Prostate gland (tissue), 2 donors: Measurements from ENCODE around the gene HNRNPM. TPM values are rescaled to one million over a fixed set of nuclear protein-coding genes. Genes with fewer than 3 reads are reported as not detected.

Experiments used
- DNase-seq: peaks from one replicate; pipeline ENCODE4 v3.0.0-alpha.2; 2019; ENCODE audit warnings: low spot score
- H3K27ac ChIP-seq, 2 donors: fragments of 200-600 bp; sonication (generic); 2 replicates each; pipeline ENCODE4 v1.5.1; 2017 to 2019
- H3K27me3 ChIP-seq: fragments of 200-600 bp; sonication (generic); replicated peaks from 2 replicates; pipeline ENCODE4 v1.5.1; 2019; ENCODE audit not compliant: insufficient read depth
- H3K36me3 ChIP-seq, 2 donors: fragments of 200-600 bp; sonication (generic); 1 replicate in 1 of 2; 2 replicates in 1 of 2; pipeline versions ENCODE4 v1.5.1 to v1.8.1; 2017 to 2019
- H3K4me1 ChIP-seq: fragments of 200-600 bp; sonication (generic); replicated peaks from 2 replicates; pipeline ENCODE4 v1.5.1; 2019
- H3K4me3 ChIP-seq, 2 donors: fragments of 200-600 bp; sonication (generic); 2 replicates each; pipeline ENCODE4 v1.5.1; 2017 to 2019
- H3K9me3 ChIP-seq: fragments of 200-600 bp; sonication (generic); 2 replicates; pipeline ENCODE4 v1.5.1; 2017
- POLR2A ChIP-seq: fragments of 450-650 bp; IDR thresholded peaks from one replicate; pipeline ENCODE4 v1.6.1; 2016; ENCODE audit warnings: antibody characterized with exemption, mild to moderate bottlenecking
- POLR2AphosphoS5 ChIP-seq: sonication (generic); formaldehyde crosslinking; IDR thresholded peaks from one replicate; pipeline ENCODE4 v1.6.1; 2017; ENCODE audit warnings: antibody characterized with exemption
- WGBS: methylation state at CpG from one replicate; pipeline ENCODE4 v1.1.5; 2018; 5-methylcytosine and 5-hydroxymethylcytosine counted together
- intact Hi-C: fragments of 100-400 bp; cut with DNase I; formaldehyde crosslinking; loops from one replicate; pipeline ENCODE4 v1.14.2; 2022
- total RNA-seq, 2 donors: library from RNA; depleted of rRNA; stranded (reverse); fragments of >200 nt; gene quantifications; one replicate each; pipeline ENCODE4 v1.1.0, GENCODE V29; 2016
- TF ChIP-seq, protein P1 (sequence below), 4 experiments: fragments of 200-600 bp in 2 of 4; fragments of 450-650 bp in 2 of 4; sonication (generic) in 2 of 4; IDR thresholded peaks; 1 replicate in 3 of 4; 2 replicates in 1 of 4; pipeline ENCODE4 v1.5.1; 2016 to 2019; ENCODE audit warnings: antibody characterized with exemption in 4 of 4, mild to moderate bottlenecking in 2 of 4, moderate library complexity in 2 of 4

The HNRNPM gene
- total RNA-seq, 2 donors from 2014 or later, result 111 to 147 TPM

DNA sequence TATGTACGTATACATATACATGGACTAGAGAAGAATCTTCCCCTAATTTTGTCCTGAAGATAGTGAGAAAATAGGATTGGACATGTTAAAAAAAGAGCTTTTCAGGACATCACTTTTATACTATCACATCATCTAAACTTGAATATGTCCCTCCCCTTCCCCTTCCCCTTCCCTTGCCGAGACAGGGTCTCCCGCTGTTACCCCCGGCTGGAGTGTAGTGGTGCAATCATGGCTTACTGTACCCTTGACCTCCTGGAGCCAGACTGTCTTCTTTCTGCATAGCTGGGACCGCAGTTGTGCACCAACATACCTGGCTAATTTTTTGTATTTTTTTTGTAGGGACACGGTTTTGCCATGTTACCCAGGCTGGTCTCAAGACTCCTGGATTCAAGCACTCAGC, 6.6 kb downstream of the HNRNPM start:
- no peaks in the 10 kb centered on the region for H3K27me3 ChIP-seq
- H3K4me3 ChIP-seq, result no peak overlapping the region
- H3K4me1 ChIP-seq, result peaks cover 49% of the 10 kb centered on the region
- H3K9me3 ChIP-seq, result no peaks in the 10 kb centered on the region
- no peak for DNase-seq
- intact Hi-C loops, result no loop called here
- TF ChIP-seq, protein P1, sequence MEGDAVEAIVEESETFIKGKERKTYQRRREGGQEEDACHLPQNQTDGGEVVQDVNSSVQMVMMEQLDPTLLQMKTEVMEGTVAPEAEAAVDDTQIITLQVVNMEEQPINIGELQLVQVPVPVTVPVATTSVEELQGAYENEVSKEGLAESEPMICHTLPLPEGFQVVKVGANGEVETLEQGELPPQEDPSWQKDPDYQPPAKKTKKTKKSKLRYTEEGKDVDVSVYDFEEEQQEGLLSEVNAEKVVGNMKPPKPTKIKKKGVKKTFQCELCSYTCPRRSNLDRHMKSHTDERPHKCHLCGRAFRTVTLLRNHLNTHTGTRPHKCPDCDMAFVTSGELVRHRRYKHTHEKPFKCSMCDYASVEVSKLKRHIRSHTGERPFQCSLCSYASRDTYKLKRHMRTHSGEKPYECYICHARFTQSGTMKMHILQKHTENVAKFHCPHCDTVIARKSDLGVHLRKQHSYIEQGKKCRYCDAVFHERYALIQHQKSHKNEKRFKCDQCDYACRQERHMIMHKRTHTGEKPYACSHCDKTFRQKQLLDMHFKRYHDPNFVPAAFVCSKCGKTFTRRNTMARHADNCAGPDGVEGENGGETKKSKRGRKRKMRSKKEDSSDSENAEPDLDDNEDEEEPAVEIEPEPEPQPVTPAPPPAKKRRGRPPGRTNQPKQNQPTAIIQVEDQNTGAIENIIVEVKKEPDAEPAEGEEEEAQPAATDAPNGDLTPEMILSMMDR (IDR thresholded peaks at IDR 0.05), result no peak
- TF ChIP-seq POLR2AphosphoS5, result no peak
- TF ChIP-seq POLR2A, result no peak
- 62% methylated on average over 6 of the region's 6 CpGs for WGBS
- H3K36me3 ChIP-seq, result no peaks in the 10 kb centered on the region
- H3K27ac ChIP-seq, result no peak overlapping the region

DNA sequence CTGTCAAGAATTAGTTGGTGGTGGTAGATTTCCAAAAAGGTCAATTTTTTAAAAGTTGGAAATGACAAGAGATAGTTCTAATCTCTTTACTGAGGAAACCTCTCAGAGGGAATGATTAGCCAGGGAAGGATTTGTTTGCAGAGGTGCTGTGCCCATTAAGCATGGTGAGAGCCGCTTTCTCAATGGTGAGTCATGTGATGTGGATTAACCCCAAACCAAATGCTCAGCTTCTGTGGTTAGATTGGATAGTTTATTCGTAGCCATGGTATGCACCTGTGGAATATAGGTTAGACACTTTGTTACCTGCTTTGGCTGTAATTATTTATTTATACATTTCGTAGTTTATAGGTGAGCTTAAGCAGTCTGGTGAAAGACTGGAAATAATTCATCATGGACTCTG, 7.1 kb downstream of the HNRNPM start:
- peaks cover 44% of the 10 kb centered on the region for H3K4me1 ChIP-seq

DNA sequence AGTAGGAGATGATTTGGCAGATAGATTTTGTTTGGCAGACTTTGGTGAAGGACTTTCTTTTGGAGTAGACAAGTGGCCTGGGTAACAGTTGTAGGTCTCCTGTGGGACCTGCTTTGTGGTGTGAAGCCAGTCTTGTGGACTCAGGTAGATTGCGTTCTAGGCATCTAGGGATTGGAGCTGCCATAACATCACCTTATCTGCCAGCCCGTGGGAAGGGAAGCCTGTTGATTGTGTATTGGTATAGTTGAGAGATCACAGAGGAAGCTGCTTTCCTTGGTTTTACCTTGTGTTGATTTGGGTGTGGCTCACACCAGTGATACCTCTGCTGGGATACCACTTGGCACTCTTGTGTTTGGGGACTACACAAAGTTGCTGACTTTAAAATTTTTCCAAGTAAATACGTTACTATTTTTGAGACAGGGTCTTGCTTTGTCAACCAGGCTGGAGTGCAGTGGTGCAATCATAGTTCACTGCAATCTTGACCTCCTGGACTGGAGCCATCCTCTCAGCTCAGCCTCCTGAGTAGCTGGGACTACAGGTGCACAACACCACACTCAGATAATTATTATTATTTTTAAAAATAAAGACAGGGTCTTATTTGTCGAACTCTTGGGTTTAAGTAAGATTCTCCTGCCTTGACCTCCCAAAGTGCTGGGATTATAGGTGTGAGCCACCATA, 7.8 kb downstream of the HNRNPM start:
- WGBS, result 65% methylated on average over 4 of the region's 4 CpGs
- Histone ChIP-seq H3K4me1 (peaks cover 40% of the 10 kb centered on the region), H3K27ac (no peak overlapping the region), H3K4me3 (no peak overlapping the region), H3K9me3 (no peaks in the 10 kb centered on the region), H3K36me3 (no peaks in the 10 kb centered on the region), H3K27me3 (no peaks in the 10 kb centered on the region)
- TF ChIP-seq, protein P1 (IDR thresholded peaks at IDR 0.05), result no peak
- no peak for TF ChIP-seq POLR2A
- no peak for TF ChIP-seq POLR2AphosphoS5
- no peak for DNase-seq
- intact Hi-C loops, result no loop called here

More for the DNA sequence above, 7.1 kb downstream of the HNRNPM start:
- Histone ChIP-seq H3K27me3 (no peaks in the 10 kb centered on the region), H3K27ac (no peak overlapping the region), H3K4me3 (no peak overlapping the region), H3K36me3 (no peaks in the 10 kb centered on the region), H3K9me3 (no peaks in the 10 kb centered on the region)
- intact Hi-C loops, result no loop called here
- no peak for TF ChIP-seq POLR2A
- TF ChIP-seq, protein P1 (IDR thresholded peaks at IDR 0.05), result no peak
- TF ChIP-seq POLR2AphosphoS5, result no peak
- no peak for DNase-seq
- 46% methylated on average over 3 of the region's 3 CpGs for WGBS

DNA sequence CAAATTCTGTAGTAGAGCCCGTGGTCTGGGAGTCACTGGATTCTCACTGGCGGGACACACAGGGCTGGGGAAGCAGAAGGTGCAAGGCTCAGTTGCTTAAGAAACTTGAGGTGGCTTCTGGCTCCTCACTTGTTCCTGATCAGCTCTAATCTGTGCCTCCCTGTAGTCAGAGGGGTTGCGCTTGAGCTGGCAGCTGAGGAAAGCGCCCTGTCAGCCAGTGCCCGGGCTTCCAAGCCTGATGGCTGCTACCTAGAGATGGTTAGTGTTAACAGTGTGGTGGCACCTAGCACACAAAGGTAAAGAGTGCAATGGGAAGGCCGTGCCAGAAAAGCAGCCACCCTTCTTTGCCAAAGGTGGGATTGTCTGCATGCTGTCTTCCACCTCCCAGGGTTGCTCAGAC, 8.8 kb downstream of the HNRNPM start:
- no peak for DNase-seq
- intact Hi-C loops, result no loop called here
- Histone ChIP-seq H3K9me3 (no peaks in the 10 kb centered on the region), H3K27me3 (no peaks in the 10 kb centered on the region), H3K4me1 (peaks cover 44% of the 10 kb centered on the region), H3K36me3 (no peaks in the 10 kb centered on the region), H3K4me3 (no peak overlapping the region), H3K27ac (no peak overlapping the region)
- WGBS, result 64% methylated on average over 6 of the region's 6 CpGs
- TF ChIP-seq POLR2AphosphoS5 (no peak), POLR2A (no peak)
- TF ChIP-seq, protein P1 (IDR thresholded peaks at IDR 0.05), result no peak

DNA sequence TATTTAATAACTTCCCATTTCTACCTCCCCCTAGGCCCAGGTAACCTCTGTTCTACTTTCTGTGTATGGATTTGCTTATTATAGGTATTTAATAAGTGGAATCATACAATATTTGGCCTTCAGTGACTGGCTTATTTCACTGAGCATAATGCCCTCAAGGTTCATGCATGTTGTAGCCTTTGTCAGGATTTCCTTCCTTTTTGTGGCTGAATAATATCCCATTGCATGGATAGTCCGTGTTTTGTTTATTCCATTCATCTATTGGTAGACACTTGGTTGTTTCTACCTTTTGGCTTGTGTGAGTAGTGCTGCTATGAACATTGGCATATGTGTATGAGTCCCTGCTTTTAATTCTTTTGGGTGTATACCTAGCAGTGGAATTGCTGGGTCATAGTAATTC, 9.4 kb downstream of the HNRNPM start:
- no peaks in the 10 kb centered on the region for H3K9me3 ChIP-seq
- no peaks in the 10 kb centered on the region for H3K36me3 ChIP-seq
- peaks cover 45% of the 10 kb centered on the region for H3K4me1 ChIP-seq
- no peak for DNase-seq
- no peak for TF ChIP-seq POLR2AphosphoS5
- TF ChIP-seq, protein P1 (IDR thresholded peaks at IDR 0.05), result no peak
- TF ChIP-seq POLR2A, result no peak
- H3K4me3 ChIP-seq, result no peak overlapping the region
- no peaks in the 10 kb centered on the region for H3K27me3 ChIP-seq
- intact Hi-C loops, result no loop called here
- H3K27ac ChIP-seq, result no peak overlapping the region
- WGBS, result 56% methylated on average over 1 of the region's 1 CpG
